ENCODE results near the gene CD320.
A peak's percentile ranks its signal among the peaks of the same experiment; 100 is the strongest.

The CD320 gene

GRCh38 chr19:8256276-8257051, 51.7 kb downstream of the CD320 start:
- DNase-seq (ENCODE audit: insufficient read length, low spot score) (no peak), FAIRE-seq (no peak)

DNA sequence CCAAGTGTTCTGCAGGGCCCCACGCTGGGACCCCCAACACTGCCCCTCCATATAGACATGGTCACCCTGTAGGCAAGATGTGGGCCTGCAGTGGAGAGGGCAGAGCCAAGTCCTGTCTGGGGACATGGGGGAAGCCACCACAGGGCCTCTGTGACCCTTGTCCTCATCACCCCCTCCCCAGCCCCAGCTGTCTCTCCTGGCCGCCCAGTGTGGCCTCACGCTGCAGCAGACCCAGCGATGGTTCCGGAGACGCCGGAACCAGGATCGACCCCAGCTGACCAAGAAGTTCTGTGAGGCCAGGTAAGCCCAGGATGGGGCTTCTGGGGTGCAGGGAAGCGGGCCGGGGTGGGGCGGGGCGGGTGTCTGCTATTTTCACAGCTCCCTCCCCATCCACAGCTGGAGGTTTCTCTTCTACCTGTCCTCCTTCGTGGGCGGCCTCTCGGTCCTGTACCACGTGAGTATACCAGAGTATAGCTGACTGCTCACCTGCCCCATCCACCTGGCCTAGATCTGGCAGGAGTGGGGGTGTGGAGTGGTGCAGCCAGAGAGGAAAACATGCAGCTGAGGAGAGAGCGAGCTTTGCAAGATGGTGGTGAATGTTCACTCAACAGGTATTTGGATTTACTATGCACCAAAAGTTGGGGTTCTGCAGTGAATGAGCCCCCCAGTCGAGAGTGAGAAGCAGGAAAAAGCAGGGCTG, 52.6 kb downstream of the CD320 start:
- FAIRE-seq = no peak
- no peak for DNase-seq (ENCODE audit: insufficient read length, low spot score)

DNA sequence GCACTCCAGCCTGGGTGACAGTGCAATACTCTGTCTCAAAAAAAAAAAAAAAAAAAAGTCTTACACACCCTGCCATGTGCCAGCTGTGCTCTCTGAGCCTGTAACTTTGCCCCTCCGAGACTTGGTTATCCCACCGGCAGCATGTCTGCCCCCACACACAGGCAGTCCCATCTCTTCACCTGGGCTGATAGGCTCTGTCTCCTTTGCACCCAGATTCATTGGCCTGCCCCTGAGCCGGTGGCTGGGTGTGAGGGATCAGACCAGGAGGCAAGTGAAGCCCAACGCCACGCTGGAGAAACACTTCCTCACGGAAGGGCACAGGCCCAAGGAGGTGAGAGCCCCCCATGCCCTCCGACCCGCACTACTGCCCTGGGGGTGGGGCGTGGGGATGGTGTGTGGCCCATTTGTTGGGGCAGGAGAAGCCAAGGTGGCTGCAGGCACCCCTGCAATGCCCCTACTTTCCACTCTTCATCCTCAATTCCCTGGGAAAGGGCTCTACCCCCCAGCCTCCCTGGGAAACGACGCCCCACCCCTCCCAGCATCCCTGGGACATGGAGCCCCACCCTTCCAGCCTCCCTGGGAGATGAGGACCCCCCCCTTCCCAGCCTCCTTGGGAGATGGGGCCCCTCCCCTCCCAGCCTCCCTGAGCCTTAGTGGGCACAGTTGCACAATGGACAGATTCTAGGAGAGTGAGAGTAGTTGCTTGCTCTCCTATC, 53.7 kb downstream of the CD320 start:
- no peak for FAIRE-seq
- DNase-seq (ENCODE audit: insufficient read length, low spot score) = no peak

- DNase-seq (ENCODE audit: insufficient read length, low spot score) = no peak
- FAIRE-seq = no peak
These were observed 54.5 kb downstream of the CD320 start for GRCh38 chr19:8253678-8254077.

DNA sequence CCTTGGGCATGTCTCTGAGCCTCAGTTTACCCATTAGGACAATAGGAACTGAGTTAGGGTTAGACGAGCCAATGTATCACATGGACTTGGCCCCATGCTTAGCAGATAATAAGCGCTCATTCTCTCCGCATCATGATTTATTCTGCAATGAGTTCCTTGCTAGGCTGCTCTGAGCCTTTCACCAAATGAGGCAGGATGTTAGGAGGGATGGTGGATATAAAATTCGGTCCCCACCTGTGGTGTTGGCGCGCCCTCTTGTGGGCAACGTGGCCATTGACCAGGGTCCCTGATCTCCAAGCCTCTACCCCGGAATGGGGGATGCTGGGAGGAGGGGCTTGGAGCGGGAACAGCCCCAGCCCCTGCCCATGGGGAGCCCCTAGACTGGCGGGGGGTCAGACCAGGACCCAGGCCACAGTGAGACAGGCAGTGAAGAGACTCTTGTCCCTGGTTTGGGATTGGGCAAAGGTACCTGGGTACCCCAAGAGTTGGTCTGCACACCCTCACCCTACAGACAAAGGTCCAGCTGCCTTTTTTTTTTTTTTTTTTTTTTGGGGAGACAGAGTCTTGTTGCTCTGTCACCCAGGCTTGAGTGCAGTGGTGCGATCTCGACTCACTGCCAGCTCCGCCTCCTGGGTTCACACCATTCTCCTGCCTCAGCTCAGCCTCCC, 55.1 kb downstream of the CD320 start:
- peak; percentile 97 for FAIRE-seq
- peak; percentile 88 for DNase-seq (ENCODE audit: insufficient read length, low spot score)
